Ammon's horn (tissue), 1 donor: ENCODE results near the gene TEX55.
"Not testable (repeated sequence)": the region's sequence is repeated elsewhere in the genome, so short reads cannot be mapped to it uniquely, and the experiment has no call there.

ENCODE experiments used
- DNase-seq: peaks from one replicate; pipeline ENCODE4 v3.0.0-alpha.2; 2016; ENCODE audit warnings: low spot score

TEX55 gene

GRCh38 chr3:119145500-119146167 is at the start of gene TEX55:
TEX55 (plus strand) TSS chr3:119146165; CDS start chr3:119146190, 25 bp downstream.
- peak; percentile 20 for DNase-seq

- no peak for DNase-seq
Measured at GRCh38 chr3:119098003-119098402, 48.0 kb upstream of the TEX55 start.

DNA sequence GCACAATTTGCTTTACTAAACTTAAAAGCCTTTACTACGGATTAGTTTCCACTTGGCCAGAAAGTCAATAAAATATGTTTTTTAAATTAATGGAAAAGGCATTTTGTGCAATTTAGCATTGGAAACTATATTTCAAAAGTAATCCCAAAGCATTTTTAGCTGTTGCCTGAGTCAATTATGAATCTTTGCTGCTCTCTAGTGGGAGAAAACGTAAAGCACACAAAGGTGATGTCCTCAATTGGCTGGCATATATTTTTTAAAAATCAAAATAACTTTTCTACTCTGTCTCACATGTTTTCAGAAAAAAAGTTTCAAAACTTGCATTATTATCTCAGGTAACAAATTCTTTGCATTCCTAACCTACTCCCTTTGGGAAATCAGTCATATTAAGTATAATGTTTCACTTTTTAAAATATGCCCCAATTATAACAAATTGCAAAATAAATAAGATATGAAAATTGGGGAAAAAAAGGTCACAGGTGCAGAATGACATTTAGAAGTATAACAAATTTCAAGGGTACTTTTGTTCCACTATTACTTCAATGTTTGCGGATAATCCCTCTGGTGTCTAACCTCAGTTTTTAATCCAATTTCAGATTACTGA is 47.2 kb upstream of the TEX55 start:
- DNase-seq: peak; percentile 62

DNA sequence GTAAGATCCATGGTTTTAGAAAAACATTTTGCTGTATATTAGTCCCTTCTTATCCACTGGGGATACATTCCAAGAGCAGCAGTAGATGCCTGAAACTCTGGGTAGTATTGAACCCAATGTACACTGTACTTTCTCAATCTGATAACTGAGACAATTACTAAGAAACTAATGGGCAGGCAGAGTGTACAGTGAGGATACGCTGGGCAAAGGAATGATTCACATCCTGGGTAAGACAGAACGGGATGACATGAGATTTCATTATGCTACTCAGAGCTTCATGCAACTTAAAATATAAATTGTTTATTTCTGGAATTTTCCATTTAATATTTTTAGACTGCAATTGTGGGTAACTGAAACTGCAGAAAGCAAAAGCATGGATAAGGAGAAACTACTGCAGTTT is 46.2 kb upstream of the TEX55 start:
- no peak for DNase-seq

DNA sequence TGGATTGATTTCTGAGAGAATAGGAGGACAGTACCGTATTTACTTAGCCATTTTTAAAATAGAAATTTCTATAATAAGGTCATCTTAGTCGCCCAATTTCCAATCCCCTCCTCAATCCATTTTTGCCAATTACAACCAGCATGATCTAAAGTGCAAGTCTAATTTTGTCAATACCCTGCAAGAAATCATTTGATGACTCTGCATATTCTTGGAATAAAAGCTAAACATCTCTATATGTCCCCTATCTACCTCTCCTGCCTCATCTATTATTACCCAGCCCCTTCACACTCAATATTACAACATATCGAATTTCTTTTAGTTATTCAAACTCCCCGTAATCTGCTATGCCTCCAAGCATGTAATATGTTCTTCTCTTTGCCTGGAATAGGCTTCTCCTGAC is 41.9 kb upstream of the TEX55 start:
- no peak for DNase-seq

GRCh38 chr3:119118330-119118729 is 27.6 kb upstream of the TEX55 start:
- not testable (repeated sequence) for DNase-seq

DNA sequence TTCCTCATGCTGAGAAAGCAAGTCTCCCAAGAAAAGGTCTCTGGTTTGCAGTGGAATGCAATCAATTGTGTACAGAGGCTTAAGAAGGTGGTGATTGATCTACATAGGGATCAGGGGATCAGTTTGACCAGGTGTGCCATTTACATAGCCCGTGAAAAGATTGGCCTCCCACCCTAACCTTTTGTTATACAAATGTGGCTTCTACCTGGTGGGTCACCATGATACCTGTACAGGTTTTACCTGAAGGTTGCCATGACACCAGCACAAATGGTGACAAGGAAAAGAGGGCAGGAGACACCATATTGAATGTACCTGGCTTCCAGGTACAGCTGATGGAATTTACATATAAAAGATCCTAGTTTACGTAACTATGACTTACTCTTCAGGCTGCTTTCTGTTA is 25.5 kb upstream of the TEX55 start:
- no peak for DNase-seq

DNA sequence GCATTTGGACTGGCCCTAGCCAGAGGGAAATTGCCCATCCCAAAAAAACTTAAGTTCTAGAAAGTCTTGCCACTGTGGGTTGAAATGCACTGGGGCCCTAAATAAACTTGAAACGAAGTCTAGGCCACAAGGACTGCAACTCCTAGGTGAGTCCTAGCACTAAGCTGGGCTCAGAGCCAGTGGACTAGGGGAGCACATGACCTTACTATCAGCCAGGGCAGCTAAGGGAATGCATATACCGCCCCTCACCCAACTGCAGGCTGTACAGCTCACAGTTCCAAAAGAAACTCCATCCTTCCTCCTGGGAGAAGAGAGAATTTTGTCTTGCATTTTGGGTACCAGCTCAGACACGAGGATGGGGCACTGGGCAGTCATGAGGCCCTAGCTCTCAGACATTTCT is 23.6 kb upstream of the TEX55 start:
- no peak for DNase-seq

DNA sequence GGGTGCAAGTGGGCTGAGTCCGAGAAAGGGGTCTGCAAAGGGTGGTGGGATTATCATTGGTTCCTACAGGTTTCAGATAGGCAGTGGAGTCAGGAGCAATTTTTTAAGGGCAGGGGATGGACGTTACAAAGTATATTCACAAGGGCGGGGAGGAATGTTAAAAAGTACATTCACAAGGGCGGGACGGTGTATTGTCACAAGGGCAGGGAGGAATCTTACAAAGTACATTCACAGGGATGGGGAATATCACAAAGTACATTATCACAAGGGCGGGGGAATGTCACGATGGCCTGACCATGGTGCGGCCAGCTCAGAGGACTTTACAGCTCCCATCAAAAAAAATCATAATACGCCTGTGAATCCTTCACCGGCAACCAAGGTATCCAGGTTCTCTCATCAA is 20.6 kb upstream of the TEX55 start:
- no peak for DNase-seq

- DNase-seq: no peak
Measured at GRCh38 chr3:119125742-119126504, 20.0 kb upstream of the TEX55 start.

- not testable (repeated sequence) for DNase-seq
Measured at GRCh38 chr3:119130291-119130690, 15.7 kb upstream of the TEX55 start.

GRCh38 chr3:119132291-119132690 is 13.7 kb upstream of the TEX55 start:
- not testable (repeated sequence) for DNase-seq

DNA sequence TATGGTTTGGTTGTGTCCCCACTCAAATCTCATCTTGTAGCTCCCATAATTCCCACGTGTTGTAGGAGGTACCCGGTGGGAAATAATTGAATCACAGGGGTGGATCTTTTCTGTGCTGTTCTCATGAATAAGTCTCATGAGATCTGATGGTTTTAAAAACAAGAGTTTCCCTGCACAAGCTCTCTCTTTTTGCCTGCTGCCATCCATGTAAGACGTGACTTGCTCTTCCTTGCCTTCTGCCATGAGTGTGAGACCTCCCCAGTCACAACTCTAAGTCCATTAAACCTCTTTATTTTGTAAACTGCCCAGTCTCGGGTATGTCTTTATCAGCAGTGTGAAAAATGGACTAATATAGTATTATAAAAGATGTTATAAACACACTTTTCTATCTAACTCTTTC is 6.6 kb upstream of the TEX55 start:
- DNase-seq: not testable (repeated sequence)

GRCh38 chr3:119140466-119140865 is 5.5 kb upstream of the TEX55 start:
- no peak for DNase-seq

DNA sequence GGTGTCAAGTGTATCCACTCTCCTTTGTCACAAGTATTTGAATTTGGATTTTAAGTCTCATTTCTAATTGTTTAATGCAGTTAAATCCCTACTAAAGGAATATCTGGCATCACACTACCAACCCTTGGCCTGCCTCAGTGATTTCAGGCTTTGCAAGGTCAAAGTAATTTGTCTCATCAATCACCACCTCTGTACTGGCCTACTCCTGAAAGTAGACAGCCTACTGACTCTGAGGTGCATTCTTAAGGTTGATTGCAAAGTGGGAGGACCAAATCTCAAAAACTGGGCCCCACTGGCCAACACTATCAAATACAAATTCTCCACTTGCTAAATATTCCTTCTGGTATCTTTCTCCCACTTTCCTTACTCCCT is 851 bp upstream of the TEX55 start:
- no peak for DNase-seq

- DNase-seq: no peak
Measured at GRCh38 chr3:119146578-119147375, 812 bp downstream of the TEX55 start.

DNA sequence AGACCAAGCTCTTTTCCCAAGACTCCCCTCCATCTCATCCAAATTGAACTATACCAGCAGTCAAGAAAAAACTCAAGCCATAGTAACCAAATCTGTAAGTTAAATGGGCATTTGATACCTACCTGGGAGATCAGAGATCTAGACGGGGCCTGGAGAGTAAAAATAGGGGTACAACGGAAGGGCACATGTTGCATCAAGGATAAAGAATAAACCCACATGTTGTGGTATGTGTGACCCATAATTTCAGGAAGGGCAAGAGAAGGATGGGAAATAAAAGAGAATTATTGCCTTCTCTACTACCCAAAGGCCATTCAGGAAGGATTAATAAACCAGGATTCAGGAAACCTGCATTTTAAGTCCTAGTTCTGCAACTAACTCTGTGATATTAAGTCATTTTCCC is 1.5 kb downstream of the TEX55 start:
- DNase-seq: no peak

- no peak for DNase-seq
Measured at GRCh38 chr3:119148493-119149180, 2.7 kb downstream of the TEX55 start.

GRCh38 chr3:119149484-119149883 is 3.5 kb downstream of the TEX55 start:
- DNase-seq: no peak

GRCh38 chr3:119156868-119157267 is 10.9 kb downstream of the TEX55 start:
- DNase-seq: no peak

DNA sequence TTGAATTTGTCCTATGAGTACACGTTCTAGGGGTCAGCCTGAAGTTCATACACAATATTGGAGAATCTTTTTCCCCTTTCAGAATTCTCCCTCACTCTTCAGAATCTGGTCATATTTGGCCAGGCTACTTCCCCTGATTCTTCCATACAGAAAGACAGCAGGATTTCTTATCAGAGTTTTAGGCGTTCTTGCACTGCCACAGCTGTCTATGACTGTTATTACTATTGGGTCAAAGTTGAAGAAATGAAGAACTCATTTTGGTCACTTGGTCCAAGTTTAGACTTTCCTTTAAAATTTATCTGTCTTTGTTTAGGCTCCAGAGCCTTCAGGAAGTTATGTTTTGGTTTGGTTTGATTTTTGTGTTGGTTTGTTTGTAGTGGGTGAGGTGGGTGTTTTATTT is 12.0 kb downstream of the TEX55 start:
- no peak for DNase-seq

DNA sequence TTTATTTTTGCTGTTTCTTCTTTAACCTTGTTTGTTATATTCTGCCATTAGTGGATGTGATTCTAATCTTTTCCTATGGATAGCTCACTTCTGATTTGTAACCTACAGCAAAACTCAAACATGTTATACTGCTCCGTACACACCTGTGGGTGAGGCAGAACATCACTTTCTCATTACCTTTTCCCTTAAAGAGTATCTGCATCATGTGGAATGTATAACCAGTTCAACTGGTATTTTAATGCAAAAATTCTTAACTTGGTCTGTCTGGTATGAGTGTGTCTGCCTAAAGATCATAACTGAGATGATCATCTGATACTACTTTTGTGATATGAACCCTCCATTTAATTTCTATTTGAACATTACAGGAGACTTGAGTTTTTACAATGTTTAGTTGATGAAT is 14.4 kb downstream of the TEX55 start:
- DNase-seq: no peak
